Colon (tissue), 2 donors: ENCODE data around the gene TNIK.

Experiments used
- FAIRE-seq: peaks from 2 replicates; lab custom pipeline; 2012; peaks lifted over from hg19 to GRCh38; lab: Jason Lieb, UNC
- donor health status: control.
- donor health status: control.

The TNIK gene

DNA sequence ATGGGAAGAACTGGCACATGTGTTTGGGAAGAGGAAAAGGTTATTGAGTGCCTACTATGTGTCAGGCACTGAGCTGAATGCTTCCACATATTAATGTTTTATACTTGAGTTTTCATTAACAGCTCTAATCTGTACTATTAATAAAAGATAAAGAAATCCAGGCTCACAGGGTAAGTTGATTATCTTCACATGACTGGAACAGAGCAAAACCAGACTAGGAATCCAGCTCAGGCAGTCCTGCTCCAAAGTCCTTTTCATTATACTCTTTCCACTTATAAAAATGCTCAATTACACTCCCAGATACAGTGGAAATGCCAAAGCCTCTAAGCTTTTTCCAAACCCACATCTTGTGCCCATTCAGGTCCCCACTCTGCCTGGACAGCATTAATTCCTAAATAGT lies 97.6 kb downstream of the TNIK start:
- FAIRE-seq = no peak

DNA sequence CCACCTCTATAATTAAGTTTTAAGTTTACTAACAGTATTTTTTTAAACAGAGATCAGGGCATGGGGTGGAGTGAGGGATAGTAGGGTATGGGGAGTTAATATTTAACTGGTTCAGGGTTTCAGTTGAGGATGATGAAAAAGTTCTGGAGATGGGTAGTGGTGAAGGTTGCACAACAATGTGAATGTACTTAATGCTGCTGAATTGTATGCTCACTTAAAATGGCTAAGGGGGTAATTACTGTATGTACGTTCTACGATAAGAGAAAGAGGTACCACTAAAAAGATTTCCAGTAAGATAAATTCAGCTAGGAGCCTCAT lies 101.4 kb downstream of the TNIK start:
- FAIRE-seq = no peak

DNA sequence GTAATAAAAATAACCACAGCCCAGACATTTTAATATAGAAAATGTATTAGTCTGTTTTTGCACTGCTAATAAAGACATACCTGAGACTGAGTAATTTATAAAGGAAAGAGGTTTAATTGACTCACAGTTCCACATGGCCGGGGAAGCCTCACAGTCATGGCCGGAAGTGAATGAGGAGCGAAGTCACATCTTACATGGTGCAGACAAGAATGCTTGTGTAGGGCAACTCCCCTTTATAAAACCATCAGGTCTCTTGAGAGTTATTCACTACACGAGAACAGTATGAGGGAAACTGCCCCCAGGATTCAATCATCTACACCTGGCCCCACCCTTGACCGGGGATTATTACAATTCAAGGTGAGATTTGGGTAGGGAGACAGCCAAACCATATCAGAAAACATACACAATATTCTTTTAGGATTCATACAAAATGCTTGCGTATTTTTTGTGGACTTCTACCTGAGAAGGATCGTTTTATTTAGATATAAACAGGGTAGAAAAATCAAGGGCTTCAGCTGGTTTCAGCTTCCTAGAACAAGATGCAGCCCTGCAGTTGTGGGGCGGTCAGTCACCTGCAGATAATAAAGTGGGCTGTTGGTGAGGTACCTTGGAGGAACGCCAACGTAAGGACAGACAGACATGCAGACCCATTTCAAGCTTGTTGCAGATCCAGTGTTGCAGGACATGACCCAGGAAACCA lies 101.9 kb downstream of the TNIK start:
- no peak for FAIRE-seq

DNA sequence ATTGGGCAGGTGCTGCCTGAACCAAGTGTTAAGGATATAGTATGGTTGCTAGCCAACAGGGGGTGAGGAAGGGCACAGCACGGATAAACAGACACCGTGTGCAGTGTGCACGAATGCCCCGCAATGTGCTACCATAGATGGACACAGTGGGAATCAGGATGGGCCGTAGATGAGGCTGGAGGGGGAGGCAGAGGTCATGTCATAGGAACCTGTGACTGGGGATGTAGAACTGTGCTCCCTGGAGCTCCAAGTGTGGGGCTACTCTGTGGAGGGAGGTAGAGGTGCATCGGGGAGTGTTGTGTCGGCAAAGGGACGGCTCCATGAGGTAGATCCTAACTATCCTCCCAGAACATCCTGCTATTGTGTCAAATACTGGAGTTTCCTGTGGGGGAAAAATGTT lies 102.5 kb downstream of the TNIK start:
- no peak for FAIRE-seq

DNA sequence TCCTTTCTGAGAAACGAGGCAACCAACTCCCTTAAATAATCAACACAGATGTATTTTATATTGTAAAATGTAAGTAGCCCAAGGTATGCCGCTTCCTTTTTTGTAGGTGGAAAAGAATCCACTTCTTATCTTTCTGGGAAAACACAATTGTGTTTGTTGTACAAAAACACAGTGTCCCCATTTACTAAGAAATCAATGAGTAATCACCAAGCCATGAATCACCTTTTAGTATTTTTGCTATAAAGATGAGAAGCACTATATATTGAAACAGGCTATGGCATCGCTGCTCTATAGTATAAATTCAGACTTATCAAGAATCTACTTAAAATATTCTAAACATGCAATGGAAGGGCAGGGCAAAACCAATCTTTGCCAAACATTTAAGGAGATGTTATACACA lies 104.0 kb downstream of the TNIK start:
- no peak for FAIRE-seq

DNA sequence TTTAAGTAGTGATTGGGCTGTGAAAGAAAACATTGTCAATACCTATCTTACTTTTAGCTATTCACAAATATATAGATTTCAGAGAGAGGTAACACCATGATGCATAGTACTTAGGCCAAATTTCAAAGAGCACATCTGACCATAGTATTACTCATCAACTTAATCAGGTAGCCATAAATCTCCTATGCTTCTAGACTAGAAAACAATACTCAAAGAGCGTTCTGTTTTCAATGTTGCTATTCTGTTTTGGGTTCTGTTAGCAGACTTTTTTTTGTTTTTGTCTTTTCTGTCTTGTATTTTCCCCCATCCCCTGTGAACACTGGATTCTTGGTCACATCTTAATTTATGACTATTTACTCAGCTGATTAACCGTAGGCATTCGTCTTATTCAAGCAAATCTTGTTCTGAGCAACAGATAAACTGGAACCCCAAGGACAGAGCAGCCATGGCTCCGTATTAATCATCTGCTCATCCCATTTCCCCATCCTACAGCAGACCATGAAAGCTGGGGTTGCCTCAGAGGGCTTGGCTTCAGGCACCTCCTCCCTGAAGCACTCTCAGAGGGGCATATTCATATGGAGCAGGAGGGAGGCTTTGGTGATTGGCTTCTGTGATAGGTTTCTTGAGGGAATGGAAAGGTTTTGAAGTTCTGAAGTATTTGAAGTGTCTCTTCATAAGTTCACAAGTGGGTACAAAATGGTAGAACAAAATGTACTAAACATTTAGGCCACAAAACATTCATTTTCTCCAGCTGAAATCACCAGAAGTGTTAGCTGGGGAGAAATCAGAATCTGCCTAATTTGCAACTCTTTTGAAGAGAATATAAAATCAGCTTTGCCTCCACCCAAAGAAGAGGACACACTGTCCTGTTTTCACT lies 105.3 kb downstream of the TNIK start:
- no peak for FAIRE-seq

DNA sequence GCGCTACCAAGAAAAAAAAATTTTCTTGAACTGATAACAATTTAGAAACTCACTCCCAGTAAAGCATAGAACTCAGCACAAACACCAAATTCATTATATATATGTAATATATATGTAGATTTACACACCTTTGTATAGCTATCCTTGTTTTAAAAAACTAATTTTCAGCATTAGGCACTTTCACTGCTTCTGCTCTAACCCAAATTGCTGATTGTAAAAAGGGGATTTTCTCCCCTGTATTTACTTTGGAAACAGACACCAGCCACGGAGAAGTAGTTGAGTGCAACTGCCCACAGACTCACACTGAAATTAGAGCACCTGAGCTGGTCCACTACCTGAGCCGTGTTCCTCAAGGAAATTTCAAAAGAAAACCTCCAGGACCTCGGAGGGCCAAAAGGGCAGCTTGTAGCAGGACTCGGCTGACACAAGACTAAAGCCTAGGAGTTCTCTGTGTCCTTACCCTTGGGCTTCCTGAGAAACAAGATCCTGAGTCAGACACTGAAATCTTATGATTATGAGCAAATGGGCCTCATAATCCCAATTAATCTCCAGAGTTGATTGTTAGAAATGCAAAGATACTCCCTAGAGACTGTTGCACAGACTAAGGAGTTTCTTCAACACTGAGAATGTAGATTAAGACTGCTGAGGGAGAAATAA lies 106.0 kb downstream of the TNIK start:
- FAIRE-seq = no peak

DNA sequence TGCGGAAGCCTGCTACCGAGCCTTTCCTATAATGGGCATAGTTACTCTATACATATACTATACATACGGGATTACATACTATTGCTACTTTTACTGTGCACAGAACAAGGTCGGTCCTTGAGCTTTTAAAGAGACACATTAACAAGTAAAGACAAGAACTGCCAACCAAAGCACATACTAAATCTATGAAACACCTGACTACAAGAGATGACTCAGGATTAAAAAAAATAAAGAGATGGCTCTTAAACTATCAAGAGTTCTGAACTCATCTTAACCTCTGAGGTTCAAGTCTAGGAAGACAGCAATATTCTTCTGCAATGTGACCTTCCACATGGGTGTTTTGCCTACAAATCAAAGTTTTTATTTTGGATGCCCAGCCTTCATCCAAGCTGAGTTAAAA lies 106.8 kb downstream of the TNIK start:
- FAIRE-seq = no peak

DNA sequence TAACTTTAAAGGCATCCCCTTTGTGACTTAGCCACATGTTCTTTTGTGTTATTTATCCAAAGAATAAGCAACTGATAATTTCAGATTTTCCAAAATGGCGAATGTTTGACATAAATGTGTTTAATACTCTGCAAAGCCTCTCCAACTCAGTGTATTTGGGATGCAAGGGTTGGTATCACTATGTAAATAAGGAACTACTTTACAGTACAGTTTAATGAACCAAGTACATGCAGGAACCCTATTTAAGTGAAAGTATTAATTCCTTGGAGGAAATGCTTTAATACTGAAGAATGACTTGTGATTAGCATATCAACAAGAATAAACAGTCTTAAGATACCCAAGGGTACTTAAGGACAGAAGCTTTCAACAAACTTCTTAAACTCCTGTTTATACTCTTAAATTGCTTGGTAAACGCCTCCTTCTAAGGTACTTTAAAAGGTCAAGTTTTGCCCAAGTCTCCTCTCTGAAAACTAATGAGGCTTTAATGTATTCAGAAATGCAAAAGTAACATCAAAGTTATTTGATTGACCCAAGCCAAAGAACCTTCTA lies 107.7 kb downstream of the TNIK start:
- no peak for FAIRE-seq

DNA sequence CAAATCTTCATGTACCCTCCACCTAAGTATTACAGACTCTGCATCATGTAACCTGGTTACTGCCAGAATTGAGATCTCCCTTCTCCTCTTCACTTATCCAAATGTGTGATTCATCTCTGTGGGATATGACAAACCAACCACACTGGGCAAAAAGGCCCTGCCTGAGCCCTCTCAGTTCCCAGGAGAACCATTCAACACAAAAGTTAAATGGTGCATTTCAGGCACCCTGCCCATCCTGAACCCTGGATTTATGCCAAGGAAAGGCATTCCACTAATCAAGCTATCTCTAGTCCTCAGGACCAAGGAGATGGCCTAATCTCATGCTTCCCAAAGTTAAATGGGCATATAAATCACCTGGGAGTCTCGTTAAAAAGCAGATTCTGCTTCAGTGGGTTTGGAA lies 108.5 kb downstream of the TNIK start:
- no peak for FAIRE-seq

DNA sequence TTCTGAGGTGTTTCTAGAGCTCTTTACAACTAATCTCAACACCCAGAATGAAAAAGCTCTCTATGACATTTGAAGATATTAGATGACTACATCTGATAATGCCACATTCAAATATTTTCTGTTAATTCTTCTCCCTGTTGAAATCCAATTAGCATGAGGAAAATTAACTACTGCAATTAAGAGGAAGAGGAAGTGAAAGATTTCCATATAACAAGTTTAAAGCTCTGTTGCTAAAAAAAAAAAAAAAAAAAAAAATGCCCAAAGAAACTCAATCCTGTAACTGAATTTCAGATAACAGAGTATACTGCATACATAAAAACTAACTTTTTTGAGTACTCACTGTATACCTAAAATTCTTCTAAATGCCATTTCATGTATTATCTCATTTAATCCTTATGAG lies 109.8 kb downstream of the TNIK start:
- FAIRE-seq = no peak

DNA sequence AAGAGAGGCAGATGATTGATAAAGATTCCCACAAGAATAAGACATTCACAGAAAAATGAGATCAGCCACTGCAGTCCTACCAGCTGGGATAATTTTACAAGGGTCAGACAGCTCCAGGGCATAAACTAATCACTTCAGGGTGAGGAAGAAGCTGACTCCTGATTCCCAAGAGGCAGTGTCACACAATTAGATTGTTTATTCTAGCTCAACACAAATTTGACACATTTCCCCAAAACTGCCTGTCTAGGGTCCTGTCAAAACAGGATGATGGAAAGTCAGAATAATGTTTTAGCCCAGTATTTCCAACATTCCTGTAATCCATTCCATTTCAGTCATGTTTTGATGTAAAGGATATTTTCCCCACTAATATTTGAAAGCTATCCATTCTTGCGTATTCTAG lies 110.8 kb downstream of the TNIK start:
- FAIRE-seq = no peak

DNA sequence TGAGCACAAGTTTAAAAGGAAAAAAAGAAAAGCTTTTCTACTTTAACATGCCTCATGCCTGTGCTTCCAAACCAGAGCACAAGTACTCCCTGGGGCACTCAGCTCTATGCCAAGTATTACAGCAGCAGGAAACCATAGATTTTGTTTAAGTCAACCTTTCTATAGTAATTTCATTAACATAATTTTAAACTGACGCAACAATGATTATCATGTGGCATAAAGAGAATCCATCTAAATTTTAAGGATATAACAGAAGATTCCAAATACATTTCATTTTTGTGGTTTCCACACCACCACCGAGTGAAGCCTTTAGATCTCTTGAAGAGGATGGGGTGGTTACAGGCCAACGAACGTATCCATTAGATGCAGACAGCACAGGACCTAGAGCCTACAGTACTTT lies 112.1 kb downstream of the TNIK start:
- no peak for FAIRE-seq

DNA sequence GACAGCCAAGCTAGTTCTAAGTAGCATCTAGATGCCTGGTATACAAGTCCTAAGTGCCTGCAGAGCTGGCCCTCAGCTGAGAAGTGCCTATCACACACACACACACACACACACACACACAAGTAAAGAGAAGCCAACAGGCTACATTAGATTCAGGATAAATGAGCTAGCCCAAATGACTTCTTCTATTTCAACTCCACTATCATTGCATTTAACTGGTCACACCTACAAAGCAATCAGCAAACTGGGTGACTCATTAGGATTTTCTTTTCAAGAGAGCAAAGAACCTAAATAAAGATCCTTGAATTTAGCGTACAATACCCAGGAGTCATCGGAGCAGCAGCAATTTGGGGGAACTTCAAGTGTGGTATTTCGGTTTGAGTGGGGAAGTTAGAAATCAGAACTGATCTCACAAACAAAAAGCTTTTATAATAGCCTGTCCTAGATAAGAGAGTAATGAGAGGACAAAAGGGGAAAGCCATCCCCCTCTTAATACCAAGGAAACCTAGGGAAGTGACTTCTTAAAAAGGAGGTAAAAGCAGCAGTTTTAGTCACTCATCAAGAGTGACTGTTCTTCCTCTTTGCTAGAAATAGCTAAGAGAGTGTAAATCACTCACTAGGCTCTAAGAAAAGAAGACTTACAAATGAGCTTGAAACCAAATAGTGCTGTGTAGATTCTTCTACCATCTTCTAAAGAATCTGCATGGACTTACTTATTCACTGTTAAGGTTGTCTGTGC lies 112.7 kb downstream of the TNIK start:
- FAIRE-seq = no peak

DNA sequence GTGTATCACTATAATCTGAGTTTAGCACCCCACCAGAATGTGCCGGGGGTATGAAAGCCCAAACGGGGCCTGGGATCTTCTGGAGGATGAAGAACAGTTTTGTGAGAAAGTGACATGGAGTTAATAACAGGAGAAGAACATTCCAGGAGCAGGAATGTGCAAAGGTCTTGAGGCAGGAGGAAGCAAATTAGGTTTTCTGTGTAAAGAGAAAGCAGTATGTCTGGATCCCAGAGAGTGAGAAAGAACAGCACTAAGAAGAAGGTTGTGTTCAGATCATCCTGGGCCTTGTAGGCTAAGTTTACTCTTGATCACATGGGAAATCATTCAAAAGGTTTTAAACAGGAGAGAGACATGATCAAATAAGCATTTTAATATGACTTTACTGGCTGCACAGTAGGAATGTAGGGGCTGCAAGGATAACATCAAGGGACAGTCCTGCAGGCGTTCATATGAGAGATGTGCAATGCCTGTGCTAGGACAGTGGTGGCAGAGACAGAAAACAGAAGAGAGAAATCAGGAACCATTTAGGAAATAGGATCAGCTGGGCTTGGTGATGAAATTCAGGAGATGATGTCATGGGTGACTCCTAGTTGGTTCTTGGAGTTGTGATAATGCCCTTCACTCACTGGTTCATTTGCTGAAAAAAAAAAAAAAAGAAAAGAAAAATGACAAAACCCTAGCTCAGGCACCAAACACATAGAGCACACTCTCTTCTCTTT lies 113.5 kb downstream of the TNIK start:
- no peak for FAIRE-seq

DNA sequence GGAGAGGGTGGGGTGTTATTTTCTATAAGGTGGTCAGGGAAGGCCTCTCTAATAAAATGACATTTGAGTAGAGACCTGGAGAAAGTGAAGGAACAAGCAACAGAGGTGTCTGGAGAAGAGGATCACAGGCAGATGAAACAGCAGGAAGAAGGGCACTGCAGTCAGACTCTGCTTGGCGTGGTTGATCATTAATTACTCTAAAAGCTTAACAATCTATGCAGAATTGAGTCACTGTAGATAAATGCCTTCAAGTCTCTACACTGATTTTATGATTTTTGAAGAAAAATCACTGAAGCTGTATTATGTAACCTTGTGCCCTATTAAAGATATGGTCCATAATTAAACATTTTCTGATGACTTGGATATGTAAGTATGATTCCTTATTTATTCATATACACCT lies 114.2 kb downstream of the TNIK start:
- FAIRE-seq = no peak

DNA sequence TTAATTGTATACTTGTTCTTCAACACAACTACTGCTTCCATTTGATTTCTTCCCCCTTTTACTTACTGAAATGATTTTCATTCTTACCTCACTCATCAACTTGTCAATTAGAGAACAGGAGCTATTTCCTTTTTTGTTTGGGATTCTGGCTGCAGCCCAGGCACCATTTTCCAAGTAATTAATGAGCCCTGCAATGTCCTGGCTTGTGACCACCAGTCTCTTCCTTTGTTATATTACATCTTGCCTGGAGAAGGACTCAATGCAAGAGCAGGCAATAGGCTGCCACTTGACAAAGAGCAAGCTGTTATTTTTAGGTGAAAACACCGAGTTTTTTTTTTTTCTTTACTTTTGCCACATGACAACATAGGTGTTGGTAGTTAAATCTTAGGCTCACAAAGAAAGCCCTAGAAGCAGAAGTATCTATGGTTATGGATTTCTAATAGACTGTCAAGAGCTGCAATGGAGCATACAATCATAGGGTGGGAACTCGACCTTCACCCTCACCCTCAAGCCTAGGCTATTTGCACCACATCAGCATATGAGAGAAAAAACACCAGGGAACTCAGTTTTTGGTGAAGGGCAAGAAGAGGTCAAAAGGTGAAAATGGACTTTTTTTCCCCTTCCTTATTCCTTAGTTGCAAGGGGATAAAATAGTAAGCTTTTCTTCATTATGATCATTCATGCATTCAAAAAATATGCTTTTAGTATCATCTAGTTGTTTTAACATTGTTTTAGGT lies 114.9 kb downstream of the TNIK start:
- no peak for FAIRE-seq

DNA sequence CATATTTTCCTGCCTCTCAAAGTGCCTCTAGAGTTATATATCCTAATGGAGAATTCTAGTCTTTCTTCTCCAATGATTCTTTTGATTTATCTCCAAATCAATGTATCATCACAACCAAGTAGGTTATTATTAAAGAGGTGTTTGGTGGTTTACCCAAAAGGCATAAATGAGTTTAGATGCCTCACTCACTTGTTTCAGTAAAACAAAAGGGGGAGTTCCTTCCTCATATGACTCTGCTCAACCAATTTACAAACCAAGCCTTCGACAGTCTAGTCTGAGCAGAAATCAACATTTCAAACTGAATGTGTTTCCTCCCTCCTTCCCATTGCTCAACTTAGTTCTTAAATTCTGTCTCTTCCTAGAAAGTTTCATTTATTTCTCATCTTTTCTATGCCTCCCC lies 116.5 kb downstream of the TNIK start:
- FAIRE-seq = no peak

DNA sequence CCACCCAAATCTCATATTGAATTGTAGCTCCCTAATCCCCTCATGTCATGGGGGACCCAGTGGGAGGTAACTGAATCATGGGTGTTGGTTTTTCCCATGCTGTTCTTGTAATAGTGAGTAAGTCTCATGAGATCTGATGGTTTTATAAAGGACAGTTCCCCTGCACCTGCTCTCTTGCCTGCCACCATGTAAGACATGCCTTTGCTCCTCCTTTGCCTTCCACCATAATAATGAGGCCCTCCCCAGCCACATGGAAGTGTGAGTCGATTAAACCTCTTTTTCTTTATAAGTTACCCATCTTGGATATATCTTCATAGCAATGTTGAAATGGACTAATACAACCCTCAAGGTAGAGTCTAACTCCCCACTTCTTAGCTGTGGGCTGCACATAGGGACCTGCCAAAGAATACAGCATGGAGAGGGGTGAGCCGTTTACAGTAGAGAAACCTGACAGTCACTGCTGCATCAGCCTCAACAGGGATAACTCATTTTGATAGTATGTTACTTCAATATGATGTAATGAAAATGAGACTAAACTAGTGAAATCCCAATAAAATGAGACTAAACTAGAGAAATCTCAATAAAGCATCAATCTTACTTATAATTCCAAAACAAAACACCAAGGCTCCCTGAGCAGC lies 117.3 kb downstream of the TNIK start:
- FAIRE-seq = no peak

DNA sequence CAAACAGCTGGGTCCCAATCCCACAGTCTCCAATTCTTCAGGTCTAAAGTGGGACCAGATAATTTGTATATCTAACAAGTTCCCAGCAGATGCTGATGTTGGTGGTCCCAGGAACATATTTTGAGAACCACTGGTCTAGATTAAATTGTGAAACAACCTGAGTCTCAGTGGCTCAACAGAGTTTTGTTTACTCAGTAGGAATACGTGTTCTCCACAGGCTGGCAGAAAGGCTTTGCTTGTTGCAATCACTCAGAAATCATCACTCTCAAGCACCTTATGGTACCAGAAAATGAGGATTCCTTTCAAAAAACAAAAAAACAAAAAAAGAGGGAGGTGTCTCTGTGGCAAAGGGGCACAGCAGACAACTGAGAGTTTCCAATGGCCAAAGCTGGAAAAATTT lies 118.0 kb downstream of the TNIK start:
- FAIRE-seq = no peak

DNA sequence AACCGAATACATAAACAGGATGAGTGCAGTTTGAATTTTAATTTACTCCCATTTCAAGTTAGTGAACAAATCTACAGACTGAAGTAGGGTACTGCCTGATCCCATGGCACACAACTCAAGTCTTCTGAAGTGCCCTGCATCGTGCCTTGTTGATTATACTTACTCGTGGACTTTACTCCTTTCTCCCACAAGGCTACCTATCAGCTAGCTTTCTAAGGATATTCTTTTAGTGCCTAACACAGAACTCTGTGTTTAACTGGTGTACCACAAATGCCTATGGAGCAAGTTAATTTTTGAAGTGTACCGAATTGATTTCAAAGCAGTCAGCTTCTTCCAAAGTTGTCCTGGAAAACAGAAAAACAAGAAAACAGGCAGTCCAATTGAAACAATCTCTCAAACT lies 119.8 kb downstream of the TNIK start:
- no peak for FAIRE-seq
